Measurements from ENCODE around the gene SMTN. TPM values are rescaled to one million over a fixed set of nuclear protein-coding genes. Genes with fewer than 3 reads are reported as not detected.

The SMTN gene
- total and polyA plus RNA-seq, 9 of the 15 experiments (the other 6 are each of a cell fraction or from before 2014, with no cell fraction given), result 2.5 to 41.1 (median 16.1) TPM

DNA sequence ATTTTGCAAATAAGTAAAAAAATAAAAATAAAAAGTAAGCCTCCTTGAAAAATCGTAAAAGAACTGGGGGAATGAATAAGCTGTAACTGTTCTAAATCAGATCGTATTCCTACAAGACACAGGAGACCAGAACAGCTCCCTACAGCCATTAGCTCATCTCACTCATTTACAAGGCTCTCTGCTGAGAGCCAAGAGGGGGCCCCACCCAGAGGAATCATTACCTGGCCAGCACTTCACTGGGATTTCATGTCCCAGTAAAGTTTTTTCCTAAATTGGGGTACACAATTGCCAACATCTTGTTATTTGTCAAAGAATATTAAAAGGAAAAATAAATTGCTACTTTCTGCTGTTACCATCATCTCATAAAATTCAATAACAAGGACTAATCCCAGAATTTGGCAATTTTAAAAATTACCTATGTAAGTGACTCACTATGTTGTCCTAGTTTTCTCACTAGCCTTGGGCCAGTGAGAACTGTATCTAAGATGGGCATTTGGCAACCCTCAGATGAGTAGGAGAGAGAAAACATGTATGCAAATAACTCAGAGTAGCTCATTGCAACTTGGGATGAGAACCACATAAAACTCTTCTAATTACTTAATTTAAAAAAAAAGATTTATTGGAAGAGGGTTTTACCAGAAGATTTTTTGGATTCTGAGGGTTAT lies 18.4 kb upstream of the SMTN start:
- FAIRE-seq (no peak), ATAC-seq (no peak), DNase-seq (ENCODE audit: extremely low read depth in 1 of 4, low spot score in 3 of 4) (no peak)
- ChIA-PET POLR2A (interaction anchor here (0.6 to 0.8 kb wide), 2 partner anchors 10 to 69 kb away, joined by 3 read pairs; no protein-coding TSS in a partner anchor), CTCF (ENCODE audit: low intra/inter-chr PET ratio) (no interaction called here)
- in situ Hi-C loops (cut with MboI), result no loop called here
- Histone ChIP-seq H3K27me3 (ENCODE audit: control insufficient read depth in 2 of 2, insufficient read depth in 2 of 2, low read length in 2 of 2) (no peaks in the 10 kb centered on the region), H3K27ac (ENCODE audit: extremely low read depth, low read depth, low read length) (no peak overlapping the region), H3K4me2 (ENCODE audit: insufficient read depth, low read length) (no peak overlapping the region), H4K20me1 (replicated peaks; ENCODE audit: control insufficient read depth, insufficient read depth, low read length) (no peaks in the 10 kb centered on the region), H3K4me1 (replicated peaks in 1 of 2; ENCODE audit: control insufficient read depth in 2 of 2, insufficient read depth in 2 of 2, low read length in 2 of 2) (peaks cover 14 to 15% of the 10 kb centered on the region in 2 experiments; a peak in 3 of 5 replicates), H3K9me3 (replicated peaks; ENCODE audit: control insufficient read depth, insufficient read depth, low read depth, low read length) (no peaks in the 10 kb centered on the region), H3K4me3 (no peak overlapping the region), H3K9me1 (ENCODE audit: control insufficient read depth, insufficient read depth, low read length) (no peaks in the 10 kb centered on the region), H3K36me3 (ENCODE audit: control insufficient read depth, insufficient read depth, low read length) (no peaks in the 10 kb centered on the region), H3K9ac (ENCODE audit: insufficient read depth in 1 of 2, low read depth in 2 of 2, low read length in 2 of 2) (no peak overlapping the region), H2AFZ (ENCODE audit: low read depth, low read length) (peak overlapping the region; percentile 94; the same call in 1 of the 2 replicates), H3K79me2 (ENCODE audit: control insufficient read depth, insufficient read depth, low read length) (peaks cover 14% of the 10 kb centered on the region)
- WGBS (ENCODE audit: insufficient coverage, low coverage, missing lambda C conversion rate), result 33% methylated on average over 1 of the region's 2 CpGs
- BruUV-seq (replicated peaks), result no TSS peak
- intact Hi-C loops (cut with micrococcal nuclease), result loop anchor here (5.0 kb wide), 1 partner anchor 95 kb away; the partner anchor contains the start of genes MORC2 and TUG1
- TF ChIP-seq POLR3A (IDR thresholded peaks at IDR 0.05; ENCODE audit: borderline replicate concordance, extremely low read depth, insufficient read depth, insufficient read length) (no peak), BRCA1 (IDR thresholded peaks at IDR 0.05) (no peak), BRCA1 (CRISPR knock-in tag; IDR thresholded peaks at IDR 0.05) (no peak), ZFP36 (IDR thresholded peaks at IDR 0.05; ENCODE audit: low read depth, low read length, partially characterized antibody) (no peak), MYBL2 (IDR thresholded peaks at IDR 0.05; ENCODE audit: low read depth) (no peak), MYBL2 (CRISPR knock-in tag; IDR thresholded peaks at IDR 0.05; ENCODE audit: borderline replicate concordance) (no peak), FOXJ3 (CRISPR knock-in tag; IDR thresholded peaks at IDR 0.05) (no peak), ZNF23 (CRISPR knock-in tag; IDR thresholded peaks at IDR 0.05) (no peak), MAFK (IDR thresholded peaks at IDR 0.05; ENCODE audit: low read length) (no peak), DPF2 (IDR thresholded peaks at IDR 0.05) (no peak), SIN3A (IDR thresholded peaks at IDR 0.05; ENCODE audit: borderline replicate concordance in 2 of 2, control insufficient read depth in 1 of 2, low read depth in 2 of 2, low read length in 2 of 2) (no peak)
- TF ChIP-seq, protein P1, sequence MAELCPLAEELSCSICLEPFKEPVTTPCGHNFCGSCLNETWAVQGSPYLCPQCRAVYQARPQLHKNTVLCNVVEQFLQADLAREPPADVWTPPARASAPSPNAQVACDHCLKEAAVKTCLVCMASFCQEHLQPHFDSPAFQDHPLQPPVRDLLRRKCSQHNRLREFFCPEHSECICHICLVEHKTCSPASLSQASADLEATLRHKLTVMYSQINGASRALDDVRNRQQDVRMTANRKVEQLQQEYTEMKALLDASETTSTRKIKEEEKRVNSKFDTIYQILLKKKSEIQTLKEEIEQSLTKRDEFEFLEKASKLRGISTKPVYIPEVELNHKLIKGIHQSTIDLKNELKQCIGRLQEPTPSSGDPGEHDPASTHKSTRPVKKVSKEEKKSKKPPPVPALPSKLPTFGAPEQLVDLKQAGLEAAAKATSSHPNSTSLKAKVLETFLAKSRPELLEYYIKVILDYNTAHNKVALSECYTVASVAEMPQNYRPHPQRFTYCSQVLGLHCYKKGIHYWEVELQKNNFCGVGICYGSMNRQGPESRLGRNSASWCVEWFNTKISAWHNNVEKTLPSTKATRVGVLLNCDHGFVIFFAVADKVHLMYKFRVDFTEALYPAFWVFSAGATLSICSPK (IDR thresholded peaks at IDR 0.05; ENCODE audit: borderline replicate concordance), result no peak
- TF ChIP-seq, protein P2, sequence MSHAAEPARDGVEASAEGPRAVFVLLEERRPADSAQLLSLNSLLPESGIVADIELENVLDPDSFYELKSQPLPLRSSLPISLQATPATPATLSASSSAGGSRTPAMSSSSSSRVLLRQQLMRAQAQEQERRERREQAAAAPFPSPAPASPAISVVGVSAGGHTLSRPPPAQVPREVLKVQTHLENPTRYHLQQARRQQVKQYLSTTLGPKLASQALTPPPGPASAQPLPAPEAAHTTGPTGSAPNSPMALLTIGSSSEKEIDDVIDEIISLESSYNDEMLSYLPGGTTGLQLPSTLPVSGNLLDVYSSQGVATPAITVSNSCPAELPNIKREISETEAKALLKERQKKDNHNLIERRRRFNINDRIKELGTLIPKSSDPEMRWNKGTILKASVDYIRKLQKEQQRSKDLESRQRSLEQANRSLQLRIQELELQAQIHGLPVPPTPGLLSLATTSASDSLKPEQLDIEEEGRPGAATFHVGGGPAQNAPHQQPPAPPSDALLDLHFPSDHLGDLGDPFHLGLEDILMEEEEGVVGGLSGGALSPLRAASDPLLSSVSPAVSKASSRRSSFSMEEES (CRISPR knock-in tag; IDR thresholded peaks at IDR 0.05), result no peak
- TF ChIP-seq, protein P3, sequence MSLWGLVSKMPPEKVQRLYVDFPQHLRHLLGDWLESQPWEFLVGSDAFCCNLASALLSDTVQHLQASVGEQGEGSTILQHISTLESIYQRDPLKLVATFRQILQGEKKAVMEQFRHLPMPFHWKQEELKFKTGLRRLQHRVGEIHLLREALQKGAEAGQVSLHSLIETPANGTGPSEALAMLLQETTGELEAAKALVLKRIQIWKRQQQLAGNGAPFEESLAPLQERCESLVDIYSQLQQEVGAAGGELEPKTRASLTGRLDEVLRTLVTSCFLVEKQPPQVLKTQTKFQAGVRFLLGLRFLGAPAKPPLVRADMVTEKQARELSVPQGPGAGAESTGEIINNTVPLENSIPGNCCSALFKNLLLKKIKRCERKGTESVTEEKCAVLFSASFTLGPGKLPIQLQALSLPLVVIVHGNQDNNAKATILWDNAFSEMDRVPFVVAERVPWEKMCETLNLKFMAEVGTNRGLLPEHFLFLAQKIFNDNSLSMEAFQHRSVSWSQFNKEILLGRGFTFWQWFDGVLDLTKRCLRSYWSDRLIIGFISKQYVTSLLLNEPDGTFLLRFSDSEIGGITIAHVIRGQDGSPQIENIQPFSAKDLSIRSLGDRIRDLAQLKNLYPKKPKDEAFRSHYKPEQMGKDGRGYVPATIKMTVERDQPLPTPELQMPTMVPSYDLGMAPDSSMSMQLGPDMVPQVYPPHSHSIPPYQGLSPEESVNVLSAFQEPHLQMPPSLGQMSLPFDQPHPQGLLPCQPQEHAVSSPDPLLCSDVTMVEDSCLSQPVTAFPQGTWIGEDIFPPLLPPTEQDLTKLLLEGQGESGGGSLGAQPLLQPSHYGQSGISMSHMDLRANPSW (CRISPR knock-in tag; IDR thresholded peaks at IDR 0.05), result no peak
- TF ChIP-seq, protein P4, sequence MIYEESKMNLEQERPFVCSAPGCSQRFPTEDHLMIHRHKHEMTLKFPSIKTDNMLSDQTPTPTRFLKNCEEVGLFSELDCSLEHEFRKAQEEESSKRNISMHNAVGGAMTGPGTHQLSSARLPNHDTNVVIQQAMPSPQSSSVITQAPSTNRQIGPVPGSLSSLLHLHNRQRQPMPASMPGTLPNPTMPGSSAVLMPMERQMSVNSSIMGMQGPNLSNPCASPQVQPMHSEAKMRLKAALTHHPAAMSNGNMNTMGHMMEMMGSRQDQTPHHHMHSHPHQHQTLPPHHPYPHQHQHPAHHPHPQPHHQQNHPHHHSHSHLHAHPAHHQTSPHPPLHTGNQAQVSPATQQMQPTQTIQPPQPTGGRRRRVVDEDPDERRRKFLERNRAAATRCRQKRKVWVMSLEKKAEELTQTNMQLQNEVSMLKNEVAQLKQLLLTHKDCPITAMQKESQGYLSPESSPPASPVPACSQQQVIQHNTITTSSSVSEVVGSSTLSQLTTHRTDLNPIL (CRISPR knock-in tag; IDR thresholded peaks at IDR 0.05), result no peak

Data from K562 (cell line).